ENCODE data around the gene MRM3.
"Not testable (repeated sequence)": the region's sequence is repeated elsewhere in the genome, so short reads cannot be mapped to it uniquely, and the experiment has no call there.

Gene MRM3

GRCh38 chr17:753418-753817 lies 28.7 kb upstream of the MRM3 start:
- no peak for DNase-seq (ENCODE audit: low read depth in 2 of 2)

- DNase-seq (ENCODE audit: low read depth in 2 of 2) = not testable (repeated sequence)
These were observed 26.7 kb upstream of the MRM3 start for GRCh38 chr17:755319-755961.

DNA sequence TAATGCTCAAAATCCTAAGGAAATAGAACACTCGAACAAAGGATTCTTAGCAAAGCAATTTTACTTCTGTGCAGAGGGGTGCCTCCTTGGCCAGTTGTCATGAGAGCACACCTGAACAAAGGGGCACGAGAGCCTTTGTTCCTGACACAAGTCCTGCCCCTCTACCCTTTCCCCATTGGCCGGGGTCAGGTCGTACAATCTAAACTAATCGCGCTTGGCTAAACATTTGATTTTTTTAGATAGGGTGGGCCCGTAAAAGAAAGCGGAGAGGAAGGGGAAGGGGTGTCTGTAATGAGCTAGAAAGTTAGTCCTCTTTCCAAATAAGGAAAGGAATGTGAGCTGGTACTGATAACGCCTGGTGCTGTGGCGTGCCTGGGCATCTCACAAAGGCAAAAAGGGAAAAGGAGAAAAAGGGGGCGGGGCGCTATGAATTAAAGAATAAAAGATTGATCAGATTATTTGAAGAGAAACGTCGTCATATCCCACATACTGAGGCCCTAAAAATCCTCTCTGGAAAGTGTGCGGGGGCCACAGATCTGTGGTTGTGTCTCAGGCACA lies 26.1 kb upstream of the MRM3 start:
- not testable (repeated sequence) for DNase-seq (ENCODE audit: low read depth in 2 of 2)

GRCh38 chr17:759964-760363 lies 22.2 kb upstream of the MRM3 start:
- no peak for DNase-seq (ENCODE audit: low read depth in 2 of 2)

DNA sequence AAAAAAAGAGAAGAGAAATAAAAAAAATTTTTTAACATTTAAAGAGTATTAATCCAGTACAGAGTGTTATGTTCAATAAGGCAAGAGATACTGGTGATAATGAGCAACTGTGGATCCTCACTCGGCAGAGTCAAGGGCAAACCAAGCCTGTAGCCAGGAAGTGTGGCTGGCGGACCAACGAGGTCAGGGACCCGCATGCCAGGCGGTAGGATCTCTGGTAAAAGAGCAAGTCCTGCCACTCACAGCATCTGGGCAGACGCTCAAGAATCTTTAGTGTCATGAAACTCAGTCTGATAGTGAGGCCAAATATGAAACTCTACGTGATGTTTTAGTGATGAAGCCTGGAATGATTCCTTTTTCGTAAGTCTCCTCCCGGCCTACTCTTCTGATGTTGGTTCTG lies 21.8 kb upstream of the MRM3 start:
- DNase-seq (ENCODE audit: low read depth in 2 of 2) = no peak

- no peak for DNase-seq (ENCODE audit: low read depth in 2 of 2)
These were observed 15.1 kb upstream of the MRM3 start for GRCh38 chr17:767076-767475.

DNA sequence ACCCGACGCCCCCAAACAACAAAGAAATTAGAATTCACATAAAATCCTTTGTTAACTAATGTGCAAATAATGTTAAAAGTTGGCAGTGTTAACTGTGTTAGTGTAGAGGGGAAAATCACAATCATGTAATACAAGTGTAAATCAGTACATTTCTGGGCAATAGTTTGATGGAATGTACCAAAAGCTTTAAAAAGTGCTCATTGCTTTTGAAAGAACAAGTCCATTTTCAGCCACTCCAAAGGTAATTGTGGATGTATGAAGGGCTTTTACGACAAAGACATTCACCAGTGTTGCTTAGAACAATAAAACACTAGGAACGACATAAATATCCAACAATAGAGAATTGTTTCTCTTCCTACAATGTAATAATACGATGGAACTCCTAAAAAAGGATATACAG lies 9.1 kb upstream of the MRM3 start:
- DNase-seq (ENCODE audit: low read depth in 2 of 2) = no peak

DNA sequence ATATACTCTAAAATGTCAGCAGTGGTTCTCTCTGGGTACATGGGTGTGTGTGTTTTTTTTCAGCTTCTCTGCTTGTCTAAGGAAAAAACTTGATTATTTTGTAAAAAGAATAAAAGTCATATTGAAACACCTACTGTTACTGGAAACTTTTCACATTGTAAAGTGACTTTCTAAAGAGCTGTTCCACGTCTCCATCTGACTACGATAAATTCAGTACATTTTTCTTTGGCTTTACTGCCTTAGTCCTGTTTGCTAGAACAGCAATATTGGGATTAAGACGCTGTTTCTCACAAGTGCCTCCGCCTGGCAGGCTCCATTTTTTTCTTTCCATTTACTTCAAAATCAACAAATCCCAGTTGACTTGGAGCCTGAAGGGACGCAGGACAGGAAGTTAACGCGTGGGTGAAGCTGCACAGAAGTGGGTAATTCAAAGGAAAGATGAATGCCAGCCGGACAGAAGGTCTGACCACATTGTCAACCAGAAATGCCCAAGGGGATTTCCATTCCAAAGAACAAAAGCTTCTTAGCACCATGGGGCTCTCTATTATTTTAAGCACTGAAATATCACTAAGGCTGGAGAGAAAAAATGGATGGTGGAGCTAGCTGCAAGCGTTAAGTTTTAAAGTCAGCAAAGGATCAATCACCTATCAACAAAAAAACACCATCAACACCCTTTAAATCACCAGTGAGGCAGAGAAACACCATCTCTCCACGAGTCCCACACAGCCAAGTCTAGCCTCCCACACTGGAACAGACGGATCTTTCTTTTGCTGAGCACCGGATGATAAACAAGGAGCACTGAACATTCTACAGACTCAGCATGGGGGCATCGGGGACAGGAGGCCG lies 8.5 kb upstream of the MRM3 start:
- no peak for DNase-seq (ENCODE audit: low read depth in 2 of 2)

DNA sequence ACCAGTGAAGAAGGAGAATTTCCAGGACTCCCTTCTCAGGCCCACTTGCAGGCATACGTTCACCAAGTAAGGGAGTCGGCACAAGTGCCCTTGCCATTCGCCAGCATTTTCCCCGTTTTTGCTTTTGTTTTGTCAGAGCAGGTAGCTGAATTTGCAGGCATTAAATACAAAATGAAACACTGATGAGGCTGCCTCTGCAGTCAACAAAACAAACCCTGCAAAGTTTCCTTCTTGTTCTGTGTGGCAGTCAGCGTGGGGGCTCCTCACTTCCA lies 7.9 kb upstream of the MRM3 start:
- no peak for DNase-seq (ENCODE audit: low read depth in 2 of 2)

DNA sequence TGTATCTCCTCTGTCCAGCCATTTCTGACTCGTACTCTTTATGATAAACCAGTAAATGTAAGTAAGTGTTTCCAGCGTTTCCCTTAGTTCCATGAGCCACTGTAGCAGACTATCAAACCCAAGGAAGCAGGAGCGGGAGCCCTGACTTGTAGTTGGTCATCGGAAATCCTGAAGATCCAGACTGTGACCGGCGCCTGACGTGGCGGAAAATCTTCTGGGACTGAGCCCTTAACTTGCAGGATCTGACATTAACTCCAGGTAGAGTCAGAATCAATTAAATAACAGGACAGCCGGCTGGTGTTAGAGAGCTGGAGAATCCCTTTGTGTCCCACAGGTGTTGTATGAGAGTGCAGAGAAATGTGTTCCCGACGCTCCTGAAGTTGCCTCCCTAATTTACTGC lies 4.1 kb upstream of the MRM3 start:
- DNase-seq (ENCODE audit: low read depth in 2 of 2) = no peak

GRCh38 chr17:784143-784542 lies 2.0 kb downstream of the MRM3 start:
- DNase-seq (ENCODE audit: low read depth in 2 of 2) = no peak

- not testable (repeated sequence) for DNase-seq (ENCODE audit: low read depth in 2 of 2)
These were observed 3.7 kb downstream of the MRM3 start for GRCh38 chr17:785901-786300.

- no peak for DNase-seq (ENCODE audit: low read depth in 2 of 2)
These were observed 5.6 kb downstream of the MRM3 start for GRCh38 chr17:787641-788221.

- no peak for DNase-seq (ENCODE audit: low read depth in 2 of 2)
These were observed 6.4 kb downstream of the MRM3 start for GRCh38 chr17:788551-788950.

DNA sequence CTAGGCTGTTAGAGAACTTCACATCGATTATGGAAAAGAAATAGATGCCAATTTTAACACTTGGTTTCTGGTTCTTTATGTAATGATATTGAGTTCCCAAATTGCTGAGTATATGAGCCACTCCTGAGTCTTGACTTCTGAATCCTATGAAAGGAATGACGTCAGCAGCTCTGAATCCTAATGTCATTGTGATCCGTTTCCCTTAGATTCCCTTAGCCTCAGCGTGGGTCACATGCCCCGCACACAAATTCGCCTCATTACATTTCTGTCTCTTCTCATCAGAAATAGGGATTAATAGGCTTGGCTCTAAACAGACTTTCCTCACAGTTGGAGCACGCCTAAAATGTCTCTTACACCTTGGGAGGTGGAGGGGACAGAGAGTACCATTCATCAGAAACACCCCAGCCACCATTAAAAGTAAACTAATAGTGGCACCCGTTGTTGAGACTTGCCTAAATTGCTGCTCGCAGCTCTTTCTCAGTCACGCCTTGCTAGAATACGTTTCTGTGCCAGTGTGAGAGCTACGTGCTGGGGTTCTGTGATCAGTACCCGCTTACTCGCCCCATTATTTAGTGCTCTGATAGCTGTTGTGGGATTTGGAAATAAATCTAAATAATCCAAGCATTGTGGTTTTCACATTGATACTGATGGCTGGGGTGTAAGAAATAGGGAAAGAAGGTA lies 7.1 kb downstream of the MRM3 start:
- no peak for DNase-seq (ENCODE audit: low read depth in 2 of 2)

DNA sequence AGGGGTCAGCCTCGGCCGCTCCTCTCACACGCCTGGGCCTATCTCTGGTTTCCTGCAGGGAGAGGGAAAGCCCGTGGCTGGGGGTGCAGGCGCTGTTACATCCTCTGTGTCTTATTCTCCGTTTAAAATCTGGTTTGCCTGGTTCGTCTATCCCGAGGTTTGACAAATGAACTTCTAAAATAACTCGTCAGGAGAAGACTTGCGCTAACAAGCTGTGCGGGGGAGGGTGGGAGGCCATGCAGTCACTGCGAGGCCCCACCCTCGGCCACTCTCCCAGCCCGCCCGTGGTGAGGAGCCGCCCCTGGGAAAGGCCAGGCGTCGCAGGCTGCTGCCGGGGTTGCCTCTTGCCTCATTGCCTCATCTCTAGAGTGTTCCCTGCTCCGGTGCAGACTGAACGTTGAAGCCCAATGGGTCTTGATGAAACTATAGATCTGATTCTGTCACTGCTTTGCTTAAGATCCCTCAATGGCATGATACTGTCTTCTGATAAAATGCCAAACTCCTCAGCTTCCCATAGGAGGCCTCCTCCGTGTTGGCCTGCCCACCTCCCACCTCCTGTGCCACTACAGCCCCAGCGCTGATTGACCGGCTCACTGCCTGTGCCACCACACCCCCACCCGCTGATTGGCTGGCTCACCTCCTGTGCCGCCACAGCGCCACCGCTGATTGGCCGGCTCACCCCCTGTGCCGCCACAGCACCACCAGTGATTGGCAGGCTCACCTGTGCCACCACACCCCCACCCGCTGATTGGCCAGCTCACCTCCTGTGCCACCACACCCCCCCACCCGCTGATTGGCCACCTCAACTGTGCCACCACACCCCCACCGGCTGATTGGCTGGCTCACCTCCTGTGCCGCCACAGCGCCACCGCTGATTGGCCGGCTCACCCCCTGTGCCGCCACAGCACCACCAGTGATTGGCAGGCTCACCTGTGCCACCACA lies 8.0 kb downstream of the MRM3 start:
- not testable (repeated sequence) for DNase-seq (ENCODE audit: low read depth in 2 of 2)

- DNase-seq (ENCODE audit: low read depth in 2 of 2) = not testable (repeated sequence)
These were observed 8.7 kb downstream of the MRM3 start for GRCh38 chr17:790874-791247.

DNA sequence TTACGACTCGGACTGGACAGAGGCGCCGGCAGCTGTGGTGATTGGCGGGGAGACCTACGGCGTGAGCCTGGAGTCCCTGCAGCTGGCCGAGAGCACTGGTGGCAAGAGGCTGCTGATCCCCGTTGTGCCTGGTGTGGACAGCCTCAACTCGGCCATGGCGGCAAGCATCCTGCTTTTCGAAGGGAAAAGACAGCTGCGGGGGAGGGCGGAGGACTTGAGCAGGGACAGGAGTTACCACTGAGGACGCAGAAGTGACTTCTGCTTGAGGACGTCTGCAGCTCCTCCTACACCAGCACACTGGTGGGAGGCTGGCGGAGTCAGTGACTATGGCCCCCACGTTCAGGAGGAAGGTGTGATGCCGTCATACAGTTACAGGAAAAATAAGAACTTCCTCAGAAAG lies 9.7 kb downstream of the MRM3 start:
- no peak for DNase-seq (ENCODE audit: low read depth in 2 of 2)

GRCh38 chr17:792277-792676 lies 10.1 kb downstream of the MRM3 start:
- DNase-seq (ENCODE audit: low read depth in 2 of 2) = no peak

DNA sequence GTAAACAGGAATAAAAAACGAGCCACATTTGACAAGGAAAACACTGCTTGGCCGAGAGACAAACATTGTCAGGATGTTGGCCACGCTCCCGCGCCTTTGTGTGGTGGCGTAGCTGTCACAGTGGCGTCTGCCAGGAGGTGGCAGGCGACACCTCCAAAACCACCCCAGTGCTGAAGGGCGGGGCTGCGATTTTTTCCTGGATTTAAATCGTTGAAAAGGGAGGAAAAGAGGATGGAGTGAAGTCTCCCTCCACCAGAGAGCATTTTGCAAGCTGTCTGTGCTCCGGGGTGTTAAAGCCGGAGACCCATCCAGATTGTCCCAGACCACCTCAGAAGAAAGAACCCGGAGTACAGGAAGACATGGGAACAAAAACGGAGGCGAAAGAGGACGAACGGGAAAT lies 12.7 kb downstream of the MRM3 start:
- no peak for DNase-seq (ENCODE audit: low read depth in 2 of 2)

DNA sequence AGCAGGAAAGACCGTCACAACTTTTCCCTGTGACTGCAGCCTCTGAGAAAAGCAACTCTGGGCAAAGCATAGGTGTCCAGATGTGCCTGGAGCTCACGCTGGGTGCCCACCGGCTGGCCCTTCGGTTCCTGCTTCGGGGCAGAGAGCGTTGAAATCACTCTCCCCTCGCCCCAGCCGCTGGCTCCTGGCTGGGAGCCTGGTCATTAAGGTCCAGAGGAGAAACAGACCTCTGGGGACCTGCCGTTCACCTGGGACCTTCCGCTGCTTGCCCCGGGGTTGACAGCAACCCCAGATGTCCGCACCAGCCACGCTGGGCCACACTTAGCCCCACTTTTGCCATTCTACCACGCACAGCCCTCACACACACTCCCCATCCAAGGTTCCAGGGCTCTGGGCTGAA lies 13.1 kb downstream of the MRM3 start:
- DNase-seq (ENCODE audit: low read depth in 2 of 2) = no peak
